Measurements from ENCODE around the gene FAU. TPM values are rescaled to one million over a fixed set of nuclear protein-coding genes. Genes with fewer than 3 reads are reported as not detected.
A peak's percentile ranks its signal among the peaks of the same experiment; 100 is the strongest.

FAU gene
- total and polyA plus RNA-seq, 9 of the 15 experiments (the other 6 are each of a cell fraction or from before 2014, with no cell fraction given): 433 to 1,827 (median 942) TPM

GRCh38 chr11:65095974-65096806 is 25.7 kb downstream of the FAU start, which contains the start of gene VPS51 (continued):
- peak; percentile 43 for TF ChIP-seq DEAF1 (CRISPR knock-in tag; IDR thresholded peaks at IDR 0.05)
- TF ChIP-seq TOE1 (IDR thresholded peaks at IDR 0.05; ENCODE audit: borderline replicate concordance): peak; percentile 84
- TF ChIP-seq TOE1 (CRISPR knock-in tag; IDR thresholded peaks at IDR 0.05; ENCODE audit: borderline replicate concordance, low read depth): peak; percentile 76; the same call in 1 of the 2 replicates
- 0 out of 2 replicates have a peak, but pooled peaks have one; percentile 51 for TF ChIP-seq IFI16 (CRISPR knock-in tag; IDR thresholded peaks at IDR 0.05)
- peak; percentile 43; the same call in 1 of the 2 replicates for TF ChIP-seq ZNF354B (CRISPR knock-in tag; IDR thresholded peaks at IDR 0.05)
- peak; percentile 20 for TF ChIP-seq CCNT2 (IDR thresholded peaks at IDR 0.05; ENCODE audit: borderline replicate concordance, extremely low read depth, insufficient read length, low read depth, low read length)
- peak; percentile 40; the same call in 1 of the 2 replicates for TF ChIP-seq FOXP1 (CRISPR knock-in tag; IDR thresholded peaks at IDR 0.05)
- TF ChIP-seq ZNF639 (CRISPR knock-in tag; conservative IDR thresholded peaks at IDR 0.05 in 1 of 2, IDR thresholded peaks at IDR 0.05 in 1 of 2): peak in 1 of 2 experiments; percentile 95; a peak in 3 of 4 replicates
- no peak for TF ChIP-seq TGIF2 (CRISPR knock-in tag; IDR thresholded peaks at IDR 0.05)
- 0 out of 2 replicates have a peak, but pooled peaks have one; percentile 70 for TF ChIP-seq MECOM (CRISPR knock-in tag; IDR thresholded peaks at IDR 0.05)
- TF ChIP-seq BHLHE40 (IDR thresholded peaks at IDR 0.05; ENCODE audit: low read length): peak; percentile 72
- TF ChIP-seq E2F6 (IDR thresholded peaks at IDR 0.05; ENCODE audit: borderline replicate concordance in 1 of 2, extremely low read depth in 1 of 2, insufficient read depth in 1 of 2, insufficient read length in 1 of 2, low read depth in 1 of 2, low read length in 1 of 2, poor library complexity in 1 of 2, severe bottlenecking in 1 of 2): peak; percentile 30 to 37
- peak; percentile 79; the same call in 1 of the 2 replicates for TF ChIP-seq HLTF (IDR thresholded peaks at IDR 0.05)
- peak; percentile 99 for TF ChIP-seq GABPA (tag; conservative IDR thresholded peaks at IDR 0.05; ENCODE audit: low read depth)
- peak; percentile 39; the same call in 1 of the 2 replicates for TF ChIP-seq EGR1 (conservative IDR thresholded peaks at IDR 0.05)
- no peak for TF ChIP-seq E2F3 (CRISPR knock-in tag; IDR thresholded peaks at IDR 0.05)
- TF ChIP-seq BRF2 (IDR thresholded peaks at IDR 0.05; ENCODE audit: borderline replicate concordance, insufficient read depth, insufficient read length): no peak
- peak; percentile 77 for TF ChIP-seq TAF7 (tag; IDR thresholded peaks at IDR 0.05)
- peak; percentile 87 to 95; a peak in 3 of 4 replicates for TF ChIP-seq SIN3A (IDR thresholded peaks at IDR 0.05; ENCODE audit: borderline replicate concordance in 2 of 2, control insufficient read depth in 1 of 2, low read depth in 2 of 2, low read length in 2 of 2)
- TF ChIP-seq ZNF224 (CRISPR knock-in tag; IDR thresholded peaks at IDR 0.05): no peak
